ENCODE measurements around the gene FOXN3.

The FOXN3 gene

GRCh38 chr14:89430391-89431236 is 13.6 kb upstream of the FOXN3 start:
- Histone ChIP-seq H3K27ac (ENCODE audit: low read depth, low read length) (no peak overlapping the region), H3K18ac (ENCODE audit: low read length) (no peak overlapping the region), H3K9me3 (ENCODE audit: insufficient read depth, low read depth, low read length) (no peaks in the 10 kb centered on the region), H3K36me3 (ENCODE audit: control insufficient read depth in 1 of 2, insufficient read depth in 2 of 2, low read length in 2 of 2) (no peaks in the 10 kb centered on the region), H3K14ac (ENCODE audit: low read length) (no peak overlapping the region), H3K79me1 (ENCODE audit: low read length) (peaks cover 19% of the 10 kb centered on the region), H3K23ac (ENCODE audit: low read length) (no peak overlapping the region), H3K4me3 (ENCODE audit: low read depth, low read length) (no peak overlapping the region), H4K91ac (ENCODE audit: low read depth, low read length) (no peak overlapping the region), H3K4me2 (ENCODE audit: low read length) (no peak overlapping the region), H4K12ac (ENCODE audit: low read depth, low read length) (no peak overlapping the region), H2BK5ac (ENCODE audit: low read depth, low read length, poor library complexity) (no peak overlapping the region), H3K9ac (ENCODE audit: low read length) (no peak overlapping the region), H2BK120ac (ENCODE audit: insufficient read depth, low read length, poor library complexity) (no peak overlapping the region), H3K4me1 (ENCODE audit: control insufficient read depth in 1 of 2, insufficient read depth in 2 of 2, low read length in 2 of 2) (peaks cover 11 to 18% of the 10 kb centered on the region in 2 experiments), H2BK12ac (ENCODE audit: low read length) (peak overlapping the region; percentile 38), H2AFZ (ENCODE audit: insufficient read depth, low read length, poor library complexity) (no peak overlapping the region), H2AK5ac (ENCODE audit: low read length) (no peak overlapping the region), H3K79me2 (ENCODE audit: control insufficient read depth, insufficient read depth, low read length, poor library complexity) (peaks cover 4% of the 10 kb centered on the region), H3K27me3 (ENCODE audit: insufficient read depth, low read length) (no peaks in the 10 kb centered on the region), H3K4ac (ENCODE audit: low read depth, low read length) (no peak overlapping the region), H4K8ac (ENCODE audit: low read depth, low read length) (no peak overlapping the region)
- DNase-seq: no peak
- WGBS (ENCODE audit: extremely low coverage, insufficient coverage, insufficient read length): no CpG with 5 or more reads among the region's 9 CpGs

- Histone ChIP-seq H3K9ac (ENCODE audit: low read length) (no peak overlapping the region), H2BK5ac (ENCODE audit: low read depth, low read length, poor library complexity) (peak overlapping the region; percentile 86), H3K18ac (ENCODE audit: low read length) (peak overlapping the region; percentile 76), H4K12ac (ENCODE audit: low read depth, low read length) (no peak overlapping the region), H3K4ac (ENCODE audit: low read depth, low read length) (peak overlapping the region; percentile 57), H3K9me3 (ENCODE audit: insufficient read depth, low read depth, low read length) (no peaks in the 10 kb centered on the region), H3K79me1 (ENCODE audit: low read length) (peaks cover 22% of the 10 kb centered on the region), H3K36me3 (ENCODE audit: control insufficient read depth in 1 of 2, insufficient read depth in 2 of 2, low read length in 2 of 2) (no peaks in the 10 kb centered on the region), H3K4me1 (ENCODE audit: control insufficient read depth in 1 of 2, insufficient read depth in 2 of 2, low read length in 2 of 2) (peaks cover 14 to 24% of the 10 kb centered on the region in 2 experiments), H2BK120ac (ENCODE audit: insufficient read depth, low read length, poor library complexity) (peak overlapping the region; percentile 56), H3K27me3 (ENCODE audit: insufficient read depth, low read length) (no peaks in the 10 kb centered on the region), H2AK5ac (ENCODE audit: low read length) (peak overlapping the region; percentile 75), H3K23ac (ENCODE audit: low read length) (no peak overlapping the region), H4K91ac (ENCODE audit: low read depth, low read length) (peak overlapping the region; percentile 95), H3K27ac (ENCODE audit: low read depth, low read length) (peak overlapping the region; percentile 42), H2AFZ (ENCODE audit: insufficient read depth, low read length, poor library complexity) (no peak overlapping the region), H3K79me2 (ENCODE audit: control insufficient read depth, insufficient read depth, low read length, poor library complexity) (peaks cover 4% of the 10 kb centered on the region), H2BK12ac (ENCODE audit: low read length) (peak overlapping the region; percentile 93), H3K4me3 (ENCODE audit: low read depth, low read length) (no peak overlapping the region), H3K14ac (ENCODE audit: low read length) (peak overlapping the region; percentile 92), H3K4me2 (ENCODE audit: low read length) (no peak overlapping the region), H4K8ac (ENCODE audit: low read depth, low read length) (peak overlapping the region; percentile 55)
- WGBS (ENCODE audit: extremely low coverage, insufficient coverage, insufficient read length): no CpG with 5 or more reads among the region's 14 CpGs
- peak in 1 of 2 donors; percentile 34 for DNase-seq
Measured at GRCh38 chr14:89429199-89430181, 12.5 kb upstream of the FOXN3 start.

GRCh38 chr14:89428546-89429198 is 11.6 kb upstream of the FOXN3 start:
- Histone ChIP-seq H3K36me3 (ENCODE audit: control insufficient read depth in 1 of 2, insufficient read depth in 2 of 2, low read length in 2 of 2) (no peaks in the 10 kb centered on the region), H2BK5ac (ENCODE audit: low read depth, low read length, poor library complexity) (peak overlapping the region; percentile 86), H3K27me3 (ENCODE audit: insufficient read depth, low read length) (no peaks in the 10 kb centered on the region), H3K4me2 (ENCODE audit: low read length) (no peak overlapping the region), H3K9me3 (ENCODE audit: insufficient read depth, low read depth, low read length) (no peaks in the 10 kb centered on the region), H3K4me3 (ENCODE audit: low read depth, low read length) (no peak overlapping the region), H4K91ac (ENCODE audit: low read depth, low read length) (peak overlapping the region; percentile 95), H3K79me2 (ENCODE audit: control insufficient read depth, insufficient read depth, low read length, poor library complexity) (peaks cover 4% of the 10 kb centered on the region), H3K9ac (ENCODE audit: low read length) (no peak overlapping the region), H2BK12ac (ENCODE audit: low read length) (peak overlapping the region; percentile 86), H3K4ac (ENCODE audit: low read depth, low read length) (peak overlapping the region; percentile 82), H4K12ac (ENCODE audit: low read depth, low read length) (peak overlapping the region; percentile 3), H2BK120ac (ENCODE audit: insufficient read depth, low read length, poor library complexity) (peak overlapping the region; percentile 89), H2AFZ (ENCODE audit: insufficient read depth, low read length, poor library complexity) (peak overlapping the region; percentile 20), H3K14ac (ENCODE audit: low read length) (peak overlapping the region; percentile 83), H3K27ac (ENCODE audit: low read depth, low read length) (peak overlapping the region; percentile 52), H4K8ac (ENCODE audit: low read depth, low read length) (peak overlapping the region; percentile 59), H3K23ac (ENCODE audit: low read length) (no peak overlapping the region), H3K18ac (ENCODE audit: low read length) (peak overlapping the region; percentile 85), H3K79me1 (ENCODE audit: low read length) (peaks cover 22% of the 10 kb centered on the region), H2AK5ac (ENCODE audit: low read length) (peak overlapping the region; percentile 87), H3K4me1 (ENCODE audit: control insufficient read depth in 1 of 2, insufficient read depth in 2 of 2, low read length in 2 of 2) (peaks cover 14 to 24% of the 10 kb centered on the region in 2 experiments)
- no CpG with 5 or more reads among the region's 17 CpGs for WGBS (ENCODE audit: extremely low coverage, insufficient coverage, insufficient read length)
- peak in 1 of 2 donors; percentile 63 for DNase-seq

GRCh38 chr14:89428173-89428523 is 11.1 kb upstream of the FOXN3 start:
- peak overlapping the region; percentile 20 for H2AFZ ChIP-seq (ENCODE audit: insufficient read depth, low read length, poor library complexity)
- no peak overlapping the region for H3K23ac ChIP-seq (ENCODE audit: low read length)
- no CpG with 5 or more reads among the region's 2 CpGs for WGBS (ENCODE audit: extremely low coverage, insufficient coverage, insufficient read length)
- H4K91ac ChIP-seq (ENCODE audit: low read depth, low read length): peak overlapping the region; percentile 95
- peak overlapping the region; percentile 86 for H2BK5ac ChIP-seq (ENCODE audit: low read depth, low read length, poor library complexity)
- H2BK120ac ChIP-seq (ENCODE audit: insufficient read depth, low read length, poor library complexity): peak overlapping the region; percentile 89
- H3K79me2 ChIP-seq (ENCODE audit: control insufficient read depth, insufficient read depth, low read length, poor library complexity): peaks cover 4% of the 10 kb centered on the region
- H3K4me2 ChIP-seq (ENCODE audit: low read length): no peak overlapping the region
- no peak for DNase-seq
- no peak overlapping the region for H3K27ac ChIP-seq (ENCODE audit: low read depth, low read length)
- H3K79me1 ChIP-seq (ENCODE audit: low read length): peaks cover 22% of the 10 kb centered on the region
- no peaks in the 10 kb centered on the region for H3K36me3 ChIP-seq (ENCODE audit: control insufficient read depth in 1 of 2, insufficient read depth in 2 of 2, low read length in 2 of 2)
- H3K27me3 ChIP-seq (ENCODE audit: insufficient read depth, low read length): no peaks in the 10 kb centered on the region
- H3K18ac ChIP-seq (ENCODE audit: low read length): peak overlapping the region; percentile 85
- H3K4me1 ChIP-seq (ENCODE audit: control insufficient read depth in 1 of 2, insufficient read depth in 2 of 2, low read length in 2 of 2): peaks cover 14 to 24% of the 10 kb centered on the region in 2 experiments
- no peak overlapping the region for H4K8ac ChIP-seq (ENCODE audit: low read depth, low read length)
- H4K12ac ChIP-seq (ENCODE audit: low read depth, low read length): no peak overlapping the region
- H3K4me3 ChIP-seq (ENCODE audit: low read depth, low read length): no peak overlapping the region
- peak overlapping the region; percentile 87 for H2AK5ac ChIP-seq (ENCODE audit: low read length)
- no peak overlapping the region for H2BK12ac ChIP-seq (ENCODE audit: low read length)
- no peak overlapping the region for H3K9ac ChIP-seq (ENCODE audit: low read length)
- peak overlapping the region; percentile 82 for H3K4ac ChIP-seq (ENCODE audit: low read depth, low read length)
- H3K9me3 ChIP-seq (ENCODE audit: insufficient read depth, low read depth, low read length): no peaks in the 10 kb centered on the region
- no peak overlapping the region for H3K14ac ChIP-seq (ENCODE audit: low read length)
